ENCODE results near the gene OSBP. TPM values are rescaled to one million over a fixed set of nuclear protein-coding genes. Genes with fewer than 3 reads are reported as not detected.

Gene OSBP
- total RNA-seq, 4 donors from 2014 or later: 37.2 to 71.5 (median 49.6) TPM

DNA sequence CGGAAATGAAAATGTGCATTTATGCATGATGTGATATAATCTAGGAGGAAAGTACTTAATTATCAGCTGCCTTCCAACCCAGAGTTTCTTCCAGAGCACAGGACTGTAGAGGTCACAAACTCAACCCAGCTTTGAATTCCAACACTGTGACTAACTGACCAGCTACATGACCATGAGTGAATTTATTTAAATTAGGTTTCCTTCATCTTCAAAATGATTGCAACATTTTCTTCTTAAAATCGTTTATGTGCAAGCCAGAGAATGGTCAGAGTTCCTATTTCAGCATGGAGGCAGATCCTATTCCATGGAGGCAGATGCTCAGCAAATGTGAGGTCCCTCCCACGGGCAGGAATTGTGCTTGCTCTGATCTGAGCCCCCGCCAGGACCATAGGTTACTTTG, 42.4 kb downstream of the OSBP start:
- Histone ChIP-seq H3K27me3 (no peaks in the 10 kb centered on the region), H3K4me3 (no peak overlapping the region), H3K4me1 (peaks cover 5% of the 10 kb centered on the region), H3K27ac (no peak overlapping the region), H3K9me3 (no peaks in the 10 kb centered on the region), H3K36me3 (peaks cover 41% of the 10 kb centered on the region)
- no peak for TF ChIP-seq POLR2A (IDR thresholded peaks at IDR 0.05)
- TF ChIP-seq POLR2AphosphoS5 (IDR thresholded peaks at IDR 0.05): no peak
- TF ChIP-seq EP300 (IDR thresholded peaks at IDR 0.05): no peak
- TF ChIP-seq, protein P1, sequence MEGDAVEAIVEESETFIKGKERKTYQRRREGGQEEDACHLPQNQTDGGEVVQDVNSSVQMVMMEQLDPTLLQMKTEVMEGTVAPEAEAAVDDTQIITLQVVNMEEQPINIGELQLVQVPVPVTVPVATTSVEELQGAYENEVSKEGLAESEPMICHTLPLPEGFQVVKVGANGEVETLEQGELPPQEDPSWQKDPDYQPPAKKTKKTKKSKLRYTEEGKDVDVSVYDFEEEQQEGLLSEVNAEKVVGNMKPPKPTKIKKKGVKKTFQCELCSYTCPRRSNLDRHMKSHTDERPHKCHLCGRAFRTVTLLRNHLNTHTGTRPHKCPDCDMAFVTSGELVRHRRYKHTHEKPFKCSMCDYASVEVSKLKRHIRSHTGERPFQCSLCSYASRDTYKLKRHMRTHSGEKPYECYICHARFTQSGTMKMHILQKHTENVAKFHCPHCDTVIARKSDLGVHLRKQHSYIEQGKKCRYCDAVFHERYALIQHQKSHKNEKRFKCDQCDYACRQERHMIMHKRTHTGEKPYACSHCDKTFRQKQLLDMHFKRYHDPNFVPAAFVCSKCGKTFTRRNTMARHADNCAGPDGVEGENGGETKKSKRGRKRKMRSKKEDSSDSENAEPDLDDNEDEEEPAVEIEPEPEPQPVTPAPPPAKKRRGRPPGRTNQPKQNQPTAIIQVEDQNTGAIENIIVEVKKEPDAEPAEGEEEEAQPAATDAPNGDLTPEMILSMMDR (IDR thresholded peaks at IDR 0.05): no peak
- 50% methylated on average over 4 of the region's 4 CpGs for WGBS
- DNase-seq (ENCODE audit: low spot score in 2 of 2): no peak

DNA sequence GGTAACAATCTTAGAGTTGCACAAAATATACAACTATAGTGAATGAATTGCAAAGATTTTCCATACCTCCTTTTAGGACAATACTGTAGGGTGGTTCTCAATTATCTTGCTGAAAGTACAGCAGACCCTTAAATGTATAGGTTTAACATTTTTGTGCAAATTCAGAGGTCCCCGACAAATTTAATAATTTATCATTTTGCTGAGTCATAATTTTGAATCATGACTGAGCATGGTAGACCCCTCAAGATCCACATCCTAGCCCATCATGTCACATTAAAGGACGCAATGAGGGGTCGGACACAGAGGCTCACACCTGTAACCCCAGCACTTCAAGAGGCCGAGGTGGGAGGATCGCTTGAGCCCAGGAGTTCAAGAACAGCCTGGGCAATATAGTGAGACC, 43.5 kb downstream of the OSBP start:
- Histone ChIP-seq H3K4me1 (peaks cover 5% of the 10 kb centered on the region), H3K4me3 (no peak overlapping the region), H3K27ac (no peak overlapping the region), H3K27me3 (no peaks in the 10 kb centered on the region), H3K36me3 (peaks cover 30% of the 10 kb centered on the region), H3K9me3 (no peaks in the 10 kb centered on the region)
- DNase-seq (ENCODE audit: low spot score in 2 of 2): no peak
- TF ChIP-seq POLR2AphosphoS5 (IDR thresholded peaks at IDR 0.05) (no peak), EP300 (IDR thresholded peaks at IDR 0.05) (no peak), POLR2A (IDR thresholded peaks at IDR 0.05) (no peak)
- TF ChIP-seq, protein P1 (IDR thresholded peaks at IDR 0.05): no peak
- WGBS: 93% methylated on average over 5 of the region's 5 CpGs

DNA sequence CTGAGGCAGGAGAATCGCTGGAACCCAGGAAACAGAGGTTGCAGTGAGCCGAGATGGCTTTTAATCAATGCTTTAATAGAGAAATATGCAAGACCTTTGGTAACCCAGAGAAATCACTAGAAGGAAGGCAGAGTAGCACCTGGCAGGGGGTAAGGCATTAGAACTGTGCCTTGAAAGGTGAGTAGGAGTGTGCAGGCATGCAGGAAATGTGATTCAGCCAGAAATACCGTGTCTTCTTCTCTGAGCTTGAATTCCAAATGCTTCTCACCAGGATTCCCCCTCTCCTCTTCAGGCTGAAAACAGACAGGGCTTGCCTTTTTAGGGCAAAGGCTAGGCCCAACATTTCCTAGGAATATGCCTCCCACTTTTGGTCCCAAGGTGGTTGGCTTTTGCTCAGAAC, 53.3 kb downstream of the OSBP start:
- Histone ChIP-seq H3K4me1 (peaks cover 27% of the 10 kb centered on the region), H3K27ac (no peak overlapping the region), H3K27me3 (no peaks in the 10 kb centered on the region), H3K4me3 (no peak overlapping the region), H3K9me3 (no peaks in the 10 kb centered on the region), H3K36me3 (no peaks in the 10 kb centered on the region)
- DNase-seq (ENCODE audit: low spot score in 2 of 2): no peak
- TF ChIP-seq, protein P1 (IDR thresholded peaks at IDR 0.05): no peak
- no peak for TF ChIP-seq POLR2A (IDR thresholded peaks at IDR 0.05)
- WGBS: 80% methylated on average over 3 of the region's 3 CpGs

DNA sequence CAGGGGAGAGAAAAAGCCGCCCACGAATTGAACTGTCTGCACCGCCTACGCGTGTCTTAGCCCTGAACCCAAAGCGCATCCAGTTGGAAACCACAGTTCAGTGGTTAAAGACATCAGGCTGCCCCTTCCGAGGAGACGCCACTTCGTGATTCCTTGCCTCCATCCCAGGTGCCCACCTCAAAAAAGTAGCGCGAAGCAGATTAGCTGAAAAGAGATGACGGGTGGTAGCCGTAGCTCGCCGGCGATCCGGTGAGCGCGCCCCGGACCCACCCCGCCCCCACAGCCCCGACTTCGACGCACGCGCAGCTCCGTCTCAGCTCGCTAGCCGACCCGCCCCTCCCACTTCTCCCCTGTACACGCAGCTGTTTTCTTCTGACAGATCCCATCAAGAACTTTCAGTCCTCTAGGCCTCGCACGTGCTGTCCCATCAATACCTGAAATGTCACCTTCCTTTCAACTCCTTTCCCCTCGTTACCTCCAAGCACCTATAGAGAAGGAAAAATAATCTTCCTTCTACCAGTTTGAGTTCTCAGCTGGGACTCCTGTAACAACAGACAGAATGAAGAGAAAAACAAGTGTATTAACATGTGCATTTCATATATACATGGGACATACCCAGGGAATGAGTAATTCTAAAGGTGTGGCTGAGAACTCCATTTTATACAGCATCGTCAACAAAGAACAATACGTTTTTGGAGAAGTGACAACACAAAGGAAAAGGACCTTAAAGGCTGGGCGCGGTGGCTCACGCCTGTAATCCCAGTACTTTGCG, 54.7 kb downstream of the OSBP start:
- H3K9me3 ChIP-seq: no peaks in the 10 kb centered on the region
- peak overlapping the region; percentile 65 for H3K4me3 ChIP-seq
- H3K27me3 ChIP-seq: no peaks in the 10 kb centered on the region
- peaks cover 30% of the 10 kb centered on the region for H3K4me1 ChIP-seq
- WGBS: 13% methylated on average over 15 of the region's 40 CpGs
- no peaks in the 10 kb centered on the region for H3K36me3 ChIP-seq
- peak overlapping the region; percentile 87 for H3K27ac ChIP-seq
- peak; percentile 90 to 93 for DNase-seq (ENCODE audit: low spot score in 2 of 2)
- TF ChIP-seq POLR2A (IDR thresholded peaks at IDR 0.05): no peak
- TF ChIP-seq POLR2AphosphoS5 (IDR thresholded peaks at IDR 0.05): no peak
- no peak for TF ChIP-seq EP300 (IDR thresholded peaks at IDR 0.05)
- TF ChIP-seq, protein P1 (IDR thresholded peaks at IDR 0.05): no peak

DNA sequence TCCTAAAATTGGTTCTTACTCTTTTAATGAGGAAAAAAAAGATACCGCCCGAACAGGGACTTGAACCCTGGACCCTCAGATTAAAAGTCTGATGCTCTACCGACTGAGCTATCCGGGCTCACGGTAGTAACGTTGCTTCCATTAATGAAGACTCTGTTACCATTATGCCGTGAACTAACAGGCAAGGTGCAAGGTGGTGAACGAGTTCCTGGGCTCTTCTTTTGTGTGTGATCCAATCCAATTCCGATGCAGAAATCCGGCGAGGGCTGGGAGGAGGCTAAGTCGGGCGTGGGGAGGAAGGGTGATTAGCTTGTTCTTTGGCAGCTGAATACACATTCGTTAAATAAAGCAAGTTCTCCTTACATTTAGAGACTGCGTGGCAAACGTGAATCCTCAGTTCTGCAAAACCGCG, 55.3 kb downstream of the OSBP start:
- peak in 1 of 2 donors; percentile 74 for DNase-seq (ENCODE audit: low spot score in 2 of 2)
- Histone ChIP-seq H3K36me3 (no peaks in the 10 kb centered on the region), H3K4me1 (peaks cover 32% of the 10 kb centered on the region), H3K27me3 (no peaks in the 10 kb centered on the region), H3K9me3 (no peaks in the 10 kb centered on the region), H3K27ac (peak overlapping the region; percentile 87), H3K4me3 (peak overlapping the region; percentile 65)
- TF ChIP-seq, protein P1 (IDR thresholded peaks at IDR 0.05): no peak
- TF ChIP-seq POLR2A (IDR thresholded peaks at IDR 0.05): no peak
- no peak for TF ChIP-seq EP300 (IDR thresholded peaks at IDR 0.05)
- no peak for TF ChIP-seq POLR2AphosphoS5 (IDR thresholded peaks at IDR 0.05)
- whole genome bisulfite sequencing: 2% methylated on average over 18 of the region's 18 CpGs
